Activated CD4-positive, alpha-beta T cell treated with anti-CD3 and anti-CD28 coated beads for 36 hours (primary cell): ENCODE data around the gene CAMK1D. TPM values are rescaled to one million over a fixed set of nuclear protein-coding genes. Genes with fewer than 3 reads are reported as not detected.

Source experiments
- ATAC-seq: fragments of 200-7000 bp; cut with Tn5 transposase; one replicate; pipeline ENCODE4 v1.10.0; 2021; ENCODE audit warnings: mild to moderate bottlenecking, moderate library complexity
- CTCF ChIA-PET: fragments of 350-600 bp; sonication (Branson Sonifier 250); formaldehyde crosslinking; loops from one replicate; lab custom pipeline; 2021; ENCODE audit warnings: antibody characterized with exemption; lab: Charles Lee
- POLR2A ChIA-PET: fragments of 350-600 bp; sonication (Branson Sonifier 250); formaldehyde crosslinking; loops from one replicate; lab custom pipeline; 2021; ENCODE audit warnings: antibody characterized with exemption, inconsistent platforms; lab: Charles Lee
- DNase-seq: peaks from one replicate; pipeline ENCODE4 v3.0.0-alpha.2; 2020
- H3K27ac Mint-ChIP-seq: one replicate; pipeline ENCODE4 v1.8.0; 2021; ENCODE audit warnings: mixed read lengths
- H3K27me3 Mint-ChIP-seq: one replicate; pipeline ENCODE4 v1.8.0; 2021; ENCODE audit warnings: mixed read lengths
- H3K36me3 Mint-ChIP-seq: one replicate; pipeline ENCODE4 v1.8.0; 2021; ENCODE audit warnings: low read depth, mixed read lengths
- H3K4me1 Mint-ChIP-seq: one replicate; pipeline ENCODE4 v1.8.0; 2021; ENCODE audit warnings: mixed read lengths
- H3K4me3 Mint-ChIP-seq: one replicate; pipeline ENCODE4 v1.8.0; 2021; ENCODE audit warnings: mild to moderate bottlenecking, moderate library complexity, mixed read lengths
- H3K9me3 Mint-ChIP-seq: one replicate; pipeline ENCODE4 v1.8.0; 2021; ENCODE audit warnings: low read depth, mixed read lengths
- intact Hi-C, 2 experiments: fragments of 100-400 bp; cut with DNase I in 1 of 2; cut with micrococcal nuclease in 1 of 2; formaldehyde crosslinking; loops; one replicate each; pipeline versions ENCODE4 v1.14.2 to v1.15.1; 2022 to 2024; cut with DNase I, micrococcal nuclease
- total RNA-seq, 2 experiments: library from RNA; stranded (reverse); gene quantifications; one replicate each; pipeline ENCODE4 v1.2.3, GENCODE V29; 2021

The CAMK1D gene
- total RNA-seq, 2 experiments from 2014 or later: 16.0 to 16.3 TPM

DNA sequence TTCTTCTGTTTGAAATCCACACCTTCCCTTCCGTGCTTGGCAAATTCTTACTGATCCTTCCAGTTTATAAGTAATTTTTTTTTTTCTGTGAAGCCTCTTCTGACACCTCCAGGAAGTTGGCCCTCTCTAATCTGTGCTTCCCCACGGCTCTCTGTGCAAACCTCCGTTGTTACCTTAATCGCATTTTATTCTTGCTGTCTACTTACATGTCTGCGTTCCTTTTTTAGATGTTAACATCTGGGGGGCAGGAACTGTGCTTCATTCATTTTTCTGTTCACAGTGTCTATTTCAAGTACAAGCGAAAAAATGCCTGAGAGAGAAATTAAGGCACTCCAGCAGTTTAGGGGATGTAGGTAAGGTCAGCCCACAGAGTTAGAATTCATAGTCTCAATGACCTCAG, 8.4 kb upstream of the CAMK1D start:
- intact Hi-C loops: no loop called here
- DNase-seq: no peak

GRCh38 chr10:12341526-12341925, 7.8 kb upstream of the CAMK1D start:
- no peaks in the 10 kb centered on the region for H3K27me3 Mint-ChIP-seq
- ChIA-PET CTCF (interaction anchor here (0.7 kb wide), 2 partner anchors 23 to 315 kb away, joined by 3 to 4 read pairs; no protein-coding TSS in a partner anchor), POLR2A (no interaction called here)
- peaks cover 4% of the 10 kb centered on the region for H3K4me1 Mint-ChIP-seq
- no peaks in the 10 kb centered on the region for H3K36me3 Mint-ChIP-seq
- peaks cover 3% of the 10 kb centered on the region for H3K9me3 Mint-ChIP-seq
- DNase-seq (no peak), ATAC-seq (no peak)
- intact Hi-C loops: no loop called here
- H3K27ac Mint-ChIP-seq: no peak overlapping the region
- no peak overlapping the region for H3K4me3 Mint-ChIP-seq

More for the DNA sequence above, 8.4 kb upstream of the CAMK1D start:
- POLR2A ChIA-PET: no interaction called here
- no peak overlapping the region for H3K4me3 Mint-ChIP-seq
- peaks cover 4% of the 10 kb centered on the region for H3K4me1 Mint-ChIP-seq
- peaks cover 3% of the 10 kb centered on the region for H3K9me3 Mint-ChIP-seq
- no peak for ATAC-seq
- no peaks in the 10 kb centered on the region for H3K36me3 Mint-ChIP-seq
- H3K27me3 Mint-ChIP-seq: no peaks in the 10 kb centered on the region
- no peak overlapping the region for H3K27ac Mint-ChIP-seq
- CTCF ChIA-PET: interaction anchor here (0.6 to 0.7 kb wide), 2 partner anchors 316 to 1166 kb away, joined by 3 read pairs; no protein-coding TSS in a partner anchor

GRCh38 chr10:12344375-12345110, 4.8 kb upstream of the CAMK1D start:
- no peak for ATAC-seq
- H3K36me3 Mint-ChIP-seq: no peaks in the 10 kb centered on the region
- DNase-seq: no peak
- H3K4me1 Mint-ChIP-seq: peaks cover 16% of the 10 kb centered on the region
- H3K9me3 Mint-ChIP-seq: peaks cover 3% of the 10 kb centered on the region
- POLR2A ChIA-PET: interaction anchor here (0.6 kb wide), 1 partner anchor 10 kb away, joined by 5 read pairs; no protein-coding TSS in a partner anchor
- intact Hi-C loops: loop anchor here in 1 of 2 experiments (5.0 kb wide), 4 partner anchors 147 to 368 kb away; partner anchors contain the start of genes CDC123 and NUDT5
- H3K4me3 Mint-ChIP-seq: no peak overlapping the region
- no peak overlapping the region for H3K27ac Mint-ChIP-seq
- H3K27me3 Mint-ChIP-seq: peaks cover 3% of the 10 kb centered on the region
- CTCF ChIA-PET: no interaction called here

GRCh38 chr10:12346707-12347106, 2.6 kb upstream of the CAMK1D start:
- Mint-ChIP-seq H3K36me3 (peaks cover 3% of the 10 kb centered on the region), H3K4me3 (no peak overlapping the region), H3K4me1 (peaks cover 27% of the 10 kb centered on the region), H3K9me3 (peaks cover 3% of the 10 kb centered on the region), H3K27ac (no peak overlapping the region), H3K27me3 (peaks cover 4% of the 10 kb centered on the region)
- POLR2A ChIA-PET: interaction anchor here (0.6 to 0.7 kb wide), 2 partner anchors 105 to 201 kb away, joined by 3 to 7 read pairs; no protein-coding TSS in a partner anchor
- no peak for ATAC-seq
- DNase-seq: no peak
- CTCF ChIA-PET: interaction anchor here (1.0 to 1.4 kb wide), 2 partner anchors 12 to 310 kb away, joined by 3 to 5 read pairs; no protein-coding TSS in a partner anchor
- intact Hi-C loops: loop anchor here in 1 of 2 experiments (5.0 kb wide), 4 partner anchors 149 to 366 kb away; partner anchors contain the start of genes CDC123 and NUDT5

DNA sequence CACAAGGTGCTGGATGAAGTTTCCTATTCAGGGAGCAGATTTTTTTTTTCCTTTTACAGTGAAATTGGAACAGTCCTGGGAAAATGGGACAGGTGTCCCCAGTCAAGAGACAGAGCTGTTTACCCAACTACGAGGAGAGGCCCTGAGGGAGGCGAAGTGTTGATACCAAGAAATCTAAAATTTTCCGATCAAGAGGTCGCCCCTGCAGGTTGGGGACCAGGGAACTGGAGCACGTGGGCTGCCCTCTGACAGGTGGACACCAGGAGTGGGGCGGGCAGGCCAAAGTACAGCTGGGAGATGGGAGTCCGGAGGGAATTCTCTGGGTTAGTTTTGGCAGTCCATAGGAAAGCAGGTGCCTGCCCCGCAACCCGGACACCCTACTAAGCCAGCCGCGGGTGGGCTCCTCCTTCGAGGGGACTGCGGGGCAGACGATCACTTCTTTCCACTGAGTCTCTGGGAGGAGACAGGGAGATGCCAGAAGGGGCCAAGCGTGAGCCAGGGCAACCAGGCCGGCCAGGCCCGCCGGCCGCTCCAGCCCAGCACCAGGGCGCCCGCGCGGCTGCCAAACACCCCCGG, 965 bp upstream of the CAMK1D start:
- Mint-ChIP-seq H3K27ac (peak overlapping the region; percentile 88), H3K27me3 (peaks cover 4% of the 10 kb centered on the region), H3K36me3 (peaks cover 3% of the 10 kb centered on the region), H3K4me1 (peaks cover 37% of the 10 kb centered on the region), H3K4me3 (peak overlapping the region; percentile 67), H3K9me3 (no peaks in the 10 kb centered on the region)
- DNase-seq (no peak), ATAC-seq (no peak)
- intact Hi-C loops: loop anchor here (2.0 to 5.0 kb wide), 6 partner anchors 84 to 364 kb away; partner anchors contain the start of genes CDC123 (in 1 of the 2), NUDT5 (in 1 of the 2) and UPF2 (in 1 of the 2)
- ChIA-PET POLR2A (interaction anchor here (0.7 to 1.2 kb wide), 3 partner anchors 10 to 231 kb away, joined by 3 to 7 read pairs (median 3); no protein-coding TSS in a partner anchor), CTCF (interaction anchor here (0.6 to 1.1 kb wide), 4 partner anchors 22 to 110 kb away, joined by 3 to 4 read pairs (median 3); no protein-coding TSS in a partner anchor)

DNA sequence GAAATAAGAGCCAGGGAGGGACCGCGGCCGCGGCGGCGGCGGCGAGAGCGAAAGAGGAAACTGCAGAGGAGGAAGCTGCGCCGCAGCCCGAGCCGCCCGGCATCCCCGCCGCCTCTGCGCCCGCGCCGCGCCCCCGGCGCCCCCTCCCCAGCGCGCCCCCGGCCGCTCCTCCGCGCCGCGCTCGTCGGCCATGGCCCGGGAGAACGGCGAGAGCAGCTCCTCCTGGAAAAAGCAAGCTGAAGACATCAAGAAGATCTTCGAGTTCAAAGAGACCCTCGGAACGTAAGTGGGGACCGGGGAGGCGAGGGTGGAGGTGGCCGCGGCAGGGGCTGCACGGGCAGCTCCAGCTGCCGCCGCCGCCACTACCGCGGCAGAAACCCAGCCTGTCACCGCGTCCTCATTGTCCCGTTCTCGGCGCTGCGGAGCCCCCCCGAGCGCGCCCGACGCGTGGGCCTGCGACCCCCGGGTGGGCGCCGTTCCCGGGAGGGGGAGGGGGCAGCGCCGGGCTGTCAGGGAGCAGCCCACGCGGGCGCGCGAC, 351 bp downstream of the CAMK1D start:
- Mint-ChIP-seq H3K27ac (peak overlapping the region; percentile 94), H3K27me3 (peaks cover 4% of the 10 kb centered on the region), H3K4me3 (peak overlapping the region; percentile 90), H3K36me3 (peaks cover 3% of the 10 kb centered on the region), H3K9me3 (no peaks in the 10 kb centered on the region), H3K4me1 (peaks cover 44% of the 10 kb centered on the region)
- intact Hi-C loops: loop anchor here (1.0 to 5.0 kb wide), 13 partner anchors 17 to 750 kb away; partner anchors contain the start of genes CDC123 (in 1 of the 2), NUDT5 (in 1 of the 2) and UPF2 (in 1 of the 2)
- DNase-seq (no peak), ATAC-seq (no peak)
- ChIA-PET POLR2A (interaction anchor here (0.7 to 0.9 kb wide), 2 partner anchors 10 to 278 kb away, joined by 3 read pairs; no protein-coding TSS in a partner anchor), CTCF (no interaction called here)

GRCh38 chr10:12350167-12350872, 973 bp downstream of the CAMK1D start:
- H3K9me3 Mint-ChIP-seq: no peaks in the 10 kb centered on the region
- H3K27me3 Mint-ChIP-seq: peaks cover 4% of the 10 kb centered on the region
- peak overlapping the region; percentile 95 for H3K27ac Mint-ChIP-seq
- H3K4me3 Mint-ChIP-seq: peak overlapping the region; percentile 90
- peaks cover 3% of the 10 kb centered on the region for H3K36me3 Mint-ChIP-seq
- H3K4me1 Mint-ChIP-seq: peaks cover 46% of the 10 kb centered on the region
- DNase-seq (peak; percentile 68), ATAC-seq (peak; percentile 60)
- intact Hi-C loops: loop anchor here in 1 of 2 experiments (1.0 to 2.0 kb wide), 2 partner anchors 68 to 306 kb away; no protein-coding TSS in a partner anchor
- ChIA-PET CTCF (interaction anchor here (0.6 to 1.6 kb wide), 7 partner anchors 15 to 134 kb away, joined by 3 to 5 read pairs (median 3); no protein-coding TSS in a partner anchor), POLR2A (interaction anchor here (0.6 to 1.1 kb wide), 6 partner anchors 10 to 355 kb away, joined by 3 to 4 read pairs (median 3); no protein-coding TSS in a partner anchor)

GRCh38 chr10:12350925-12351324, 1.6 kb downstream of the CAMK1D start:
- ATAC-seq (no peak), DNase-seq (peak; percentile 27)
- peaks cover 47% of the 10 kb centered on the region for H3K4me1 Mint-ChIP-seq
- CTCF ChIA-PET: interaction anchor here (0.6 to 1.8 kb wide), 8 partner anchors 15 to 360 kb away, joined by 3 to 5 read pairs (median 3); no protein-coding TSS in a partner anchor
- H3K36me3 Mint-ChIP-seq: peaks cover 3% of the 10 kb centered on the region
- intact Hi-C loops: loop anchor here in 1 of 2 experiments (1.0 to 2.0 kb wide), 2 partner anchors 68 to 305 kb away; no protein-coding TSS in a partner anchor
- peak overlapping the region; percentile 95 for H3K27ac Mint-ChIP-seq
- peak overlapping the region; percentile 90 for H3K4me3 Mint-ChIP-seq
- H3K9me3 Mint-ChIP-seq: no peaks in the 10 kb centered on the region
- H3K27me3 Mint-ChIP-seq: peaks cover 4% of the 10 kb centered on the region
- POLR2A ChIA-PET: interaction anchor here (0.6 to 1.1 kb wide), 4 partner anchors 127 to 354 kb away, joined by 3 to 4 read pairs (median 4); no protein-coding TSS in a partner anchor

GRCh38 chr10:12351447-12351846, 2.1 kb downstream of the CAMK1D start:
- no peak overlapping the region for H3K27ac Mint-ChIP-seq
- no peaks in the 10 kb centered on the region for H3K9me3 Mint-ChIP-seq
- peaks cover 3% of the 10 kb centered on the region for H3K36me3 Mint-ChIP-seq
- ATAC-seq: no peak
- H3K27me3 Mint-ChIP-seq: peaks cover 4% of the 10 kb centered on the region
- DNase-seq: peak; percentile 55
- POLR2A ChIA-PET: interaction anchor here (1.1 to 1.2 kb wide), 2 partner anchors 15 to 284 kb away, joined by 4 read pairs; no protein-coding TSS in a partner anchor
- CTCF ChIA-PET: interaction anchor here (0.6 to 1.8 kb wide), 9 partner anchors 14 to 1021 kb away, joined by 3 to 5 read pairs (median 3); no protein-coding TSS in a partner anchor
- peak overlapping the region; percentile 90 for H3K4me3 Mint-ChIP-seq
- intact Hi-C loops: loop anchor here in 1 of 2 experiments (2.0 kb wide), 1 partner anchor 67 kb away; no protein-coding TSS in a partner anchor
- peaks cover 47% of the 10 kb centered on the region for H3K4me1 Mint-ChIP-seq
